ENCODE results near the gene HEPHL1. TPM values are rescaled to one million over a fixed set of nuclear protein-coding genes. Genes with fewer than 3 reads are reported as not detected.

The HEPHL1 gene
- total and polyA plus RNA-seq, 2 donors (not counting 1 experiment from before 2014, with no cell fraction given) = not detected

GRCh38 chr11:94049351-94049750, 28.2 kb downstream of the HEPHL1 start:
- no peak overlapping the region for H3K4me3 ChIP-seq (ENCODE audit: control extremely low read depth in 1 of 5, extremely low read depth in 1 of 5, insufficient read depth in 1 of 5, low read depth in 2 of 5, low read length in 4 of 5)
- no peaks in the 10 kb centered on the region for H3K4me1 Mint-ChIP-seq
- H3K36me3 ChIP-seq (replicated peaks in 1 of 2; ENCODE audit: control extremely low read depth in 1 of 2, control insufficient read depth in 1 of 2, extremely low read depth in 1 of 2, insufficient read depth in 2 of 2, low read length in 1 of 2) = no peaks in the 10 kb centered on the region
- no peaks in the 10 kb centered on the region for H3K79me2 ChIP-seq (ENCODE audit: control insufficient read depth, insufficient read depth, low read length)
- CTCF ChIA-PET = no interaction called here
- TF ChIP-seq EZH2 (IDR thresholded peaks at IDR 0.05; ENCODE audit: borderline replicate concordance, insufficient read depth, low read depth, low read length, poor library complexity, severe bottlenecking) = no peak
- no peak for TF ChIP-seq CTCF (IDR thresholded peaks at IDR 0.05)
- H3K27ac ChIP-seq (ENCODE audit: low read length in 2 of 2) = no peak overlapping the region
- H3K4me2 ChIP-seq (replicated peaks; ENCODE audit: low read depth, low read length, poor library complexity, severe bottlenecking) = no peak overlapping the region
- H3K27me3 ChIP-seq (replicated peaks in 1 of 4; ENCODE audit: control extremely low read depth in 1 of 4, control insufficient read depth in 3 of 4, insufficient read depth in 4 of 4, low read length in 3 of 4) = no peaks in the 10 kb centered on the region
- no peak overlapping the region for H3K9ac ChIP-seq (ENCODE audit: low read length)
- intact Hi-C loops (cut with micrococcal nuclease) = no loop called here
- H3K4me3 Mint-ChIP-seq = no peak overlapping the region
- DNase-seq (no peak), ATAC-seq (ENCODE audit: low read depth) (no peak)
- no peaks in the 10 kb centered on the region for H3K9me3 ChIP-seq (ENCODE audit: control extremely low read depth in 1 of 3, control insufficient read depth in 2 of 3, insufficient read depth in 1 of 3, low read length in 2 of 3)
- H3K4me1 ChIP-seq (ENCODE audit: control insufficient read depth in 2 of 2, insufficient read depth in 2 of 2, low read length in 2 of 2) = no peaks in the 10 kb centered on the region
- H3K9me3 Mint-ChIP-seq (ENCODE audit: insufficient read depth) = no peaks in the 10 kb centered on the region
- no CpG with 5 or more reads among the region's 1 CpG for WGBS (ENCODE audit: insufficient coverage)
- no peak overlapping the region for H3K27ac Mint-ChIP-seq
- no peaks in the 10 kb centered on the region for H3K27me3 Mint-ChIP-seq
- POLR2A ChIA-PET = no interaction called here
- H4K20me1 ChIP-seq (ENCODE audit: control insufficient read depth, insufficient read depth, low read length, poor library complexity, severe bottlenecking) = no peaks in the 10 kb centered on the region
- no peak overlapping the region for H2AFZ ChIP-seq (ENCODE audit: insufficient read depth, low read depth, low read length, poor library complexity, severe bottlenecking)

DNA sequence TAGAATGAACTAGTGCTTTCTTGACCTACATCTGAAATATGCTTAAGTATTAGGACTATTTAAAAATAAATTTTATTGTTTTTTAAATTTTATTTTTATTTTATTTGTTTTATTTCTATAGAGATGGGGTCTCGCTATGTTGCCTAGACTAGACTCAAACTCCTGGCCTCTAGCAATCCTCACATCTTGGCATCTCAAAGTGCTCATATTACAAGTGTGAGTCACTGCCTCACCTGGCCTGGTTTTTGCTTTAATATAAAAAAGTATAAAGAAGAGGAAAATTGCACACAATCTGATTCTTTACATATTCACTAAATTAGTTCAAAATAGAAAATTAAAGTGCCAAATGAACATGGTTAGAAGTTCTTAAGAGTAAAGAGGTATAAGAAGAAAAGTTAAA, 37.5 kb downstream of the HEPHL1 start:
- H3K9me3 ChIP-seq (ENCODE audit: control extremely low read depth in 1 of 3, control insufficient read depth in 2 of 3, insufficient read depth in 1 of 3, low read length in 2 of 3) = no peaks in the 10 kb centered on the region
- intact Hi-C loops (cut with micrococcal nuclease) = no loop called here
- Mint-ChIP-seq H3K27me3 (peaks cover 8% of the 10 kb centered on the region), H3K4me3 (no peak overlapping the region), H3K4me1 (no peaks in the 10 kb centered on the region), H3K9me3 (ENCODE audit: insufficient read depth) (peaks cover 4% of the 10 kb centered on the region), H3K27ac (no peak overlapping the region)
- no peaks in the 10 kb centered on the region for H3K4me1 ChIP-seq (ENCODE audit: control insufficient read depth in 2 of 2, insufficient read depth in 2 of 2, low read length in 2 of 2)
- DNase-seq = no peak
- H3K27me3 ChIP-seq (replicated peaks in 1 of 4; ENCODE audit: control extremely low read depth in 1 of 4, control insufficient read depth in 3 of 4, insufficient read depth in 4 of 4, low read length in 3 of 4) = no peaks in the 10 kb centered on the region
- no peak overlapping the region for H3K4me2 ChIP-seq (replicated peaks; ENCODE audit: low read depth, low read length, poor library complexity, severe bottlenecking)
- TF ChIP-seq CTCF (IDR thresholded peaks at IDR 0.05) = no peak
- no peak for TF ChIP-seq EZH2 (IDR thresholded peaks at IDR 0.05; ENCODE audit: borderline replicate concordance, insufficient read depth, low read depth, low read length, poor library complexity, severe bottlenecking)
- no peaks in the 10 kb centered on the region for H3K79me2 ChIP-seq (ENCODE audit: control insufficient read depth, insufficient read depth, low read length)
- no CpG with 5 or more reads among the region's 1 CpG for WGBS (ENCODE audit: insufficient coverage)
- no peak overlapping the region for H3K9ac ChIP-seq (ENCODE audit: low read length)
- H3K36me3 ChIP-seq (replicated peaks in 1 of 2; ENCODE audit: control extremely low read depth in 1 of 2, control insufficient read depth in 1 of 2, extremely low read depth in 1 of 2, insufficient read depth in 2 of 2, low read length in 1 of 2) = no peaks in the 10 kb centered on the region
- ATAC-seq (ENCODE audit: low read depth) = no peak
- no peak overlapping the region for H3K27ac ChIP-seq (ENCODE audit: low read length in 2 of 2)
- no peaks in the 10 kb centered on the region for H4K20me1 ChIP-seq (ENCODE audit: control insufficient read depth, insufficient read depth, low read length, poor library complexity, severe bottlenecking)
- no peak overlapping the region for H3K4me3 ChIP-seq (ENCODE audit: control extremely low read depth in 1 of 5, extremely low read depth in 1 of 5, insufficient read depth in 1 of 5, low read depth in 2 of 5, low read length in 4 of 5)
- no peak overlapping the region for H2AFZ ChIP-seq (ENCODE audit: insufficient read depth, low read depth, low read length, poor library complexity, severe bottlenecking)
- POLR2A ChIA-PET = no interaction called here
- CTCF ChIA-PET = no interaction called here

All from B cell (primary cell).